Amniotic epithelial cell (primary cell): ENCODE measurements around the gene SMIM32.

Experiments
- DNase-seq: peaks from one replicate; pipeline ENCODE4 v3.0.0-alpha.2; 2010; ENCODE audit warnings: low read depth

The SMIM32 gene

DNA sequence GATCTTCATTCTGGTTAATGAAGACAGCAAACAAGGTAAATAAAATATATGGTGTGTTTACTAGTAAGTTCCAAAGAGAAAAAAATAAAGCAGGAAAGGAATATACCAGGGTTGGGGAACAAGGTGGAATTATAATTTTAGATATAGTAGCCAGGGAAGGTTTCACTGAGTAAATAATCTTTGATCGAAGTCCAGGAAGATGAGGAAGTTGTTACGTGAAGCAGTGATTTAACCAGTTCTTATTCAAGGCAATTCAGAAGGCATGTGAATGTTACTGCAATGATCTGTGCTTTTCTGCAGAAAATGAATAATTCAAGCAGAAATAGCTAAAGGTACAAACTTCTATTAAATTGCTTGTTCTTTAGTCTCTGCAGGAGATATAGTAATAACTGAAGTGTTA is 6.2 kb downstream of the SMIM32 start:
- no peak for DNase-seq

DNA sequence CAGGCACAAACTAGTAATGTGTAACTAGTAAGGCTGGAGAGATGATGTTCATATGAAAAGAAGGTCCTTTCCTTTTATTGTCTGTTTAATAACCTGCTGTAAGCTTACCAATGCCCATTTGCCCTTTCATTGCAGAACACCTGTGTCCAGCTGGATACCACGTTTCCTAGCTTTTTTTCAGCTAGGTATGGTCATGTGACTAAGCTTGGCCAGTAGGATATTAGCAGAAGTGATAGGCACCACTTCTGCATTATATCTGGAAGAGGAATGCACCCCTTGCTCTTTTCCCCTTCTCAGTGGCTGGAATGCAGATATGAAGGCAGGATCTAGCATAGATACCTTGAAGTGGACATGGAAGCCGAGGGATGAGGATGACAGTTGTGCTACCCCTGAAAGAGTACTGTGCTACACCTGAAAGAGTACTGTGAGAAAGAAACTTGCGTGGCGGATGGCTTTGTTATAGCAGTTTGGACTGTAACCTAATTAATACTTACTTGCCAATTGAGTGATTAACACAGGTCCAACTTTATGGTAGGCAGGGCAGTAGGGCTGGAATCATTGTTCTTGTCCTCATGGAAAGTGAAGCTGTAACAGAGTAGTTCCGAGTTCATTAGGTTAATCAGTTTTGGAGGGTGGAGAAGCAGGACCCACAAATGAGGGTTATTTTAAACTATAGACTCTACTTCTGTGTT is 6.8 kb downstream of the SMIM32 start:
- no peak for DNase-seq

DNA sequence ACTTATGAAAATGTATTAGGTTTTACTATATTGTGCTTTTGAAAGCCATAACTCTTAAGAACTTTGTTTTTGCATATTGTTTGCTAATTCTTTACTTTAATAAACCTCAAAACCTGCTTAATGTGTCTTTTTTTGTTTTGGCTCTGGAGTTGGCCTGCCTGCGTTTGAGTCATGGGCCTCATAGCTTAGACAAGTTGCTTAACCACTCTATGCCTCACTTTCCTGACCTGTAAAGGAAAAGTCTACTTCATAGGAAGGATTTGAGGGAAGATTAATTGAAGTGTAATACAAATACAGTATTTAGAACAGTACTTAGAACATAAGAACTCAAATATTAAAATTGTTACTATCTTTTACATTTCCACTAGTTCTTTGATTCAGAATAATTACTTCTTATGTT is 10.3 kb downstream of the SMIM32 start:
- DNase-seq, result peak; percentile 68

DNA sequence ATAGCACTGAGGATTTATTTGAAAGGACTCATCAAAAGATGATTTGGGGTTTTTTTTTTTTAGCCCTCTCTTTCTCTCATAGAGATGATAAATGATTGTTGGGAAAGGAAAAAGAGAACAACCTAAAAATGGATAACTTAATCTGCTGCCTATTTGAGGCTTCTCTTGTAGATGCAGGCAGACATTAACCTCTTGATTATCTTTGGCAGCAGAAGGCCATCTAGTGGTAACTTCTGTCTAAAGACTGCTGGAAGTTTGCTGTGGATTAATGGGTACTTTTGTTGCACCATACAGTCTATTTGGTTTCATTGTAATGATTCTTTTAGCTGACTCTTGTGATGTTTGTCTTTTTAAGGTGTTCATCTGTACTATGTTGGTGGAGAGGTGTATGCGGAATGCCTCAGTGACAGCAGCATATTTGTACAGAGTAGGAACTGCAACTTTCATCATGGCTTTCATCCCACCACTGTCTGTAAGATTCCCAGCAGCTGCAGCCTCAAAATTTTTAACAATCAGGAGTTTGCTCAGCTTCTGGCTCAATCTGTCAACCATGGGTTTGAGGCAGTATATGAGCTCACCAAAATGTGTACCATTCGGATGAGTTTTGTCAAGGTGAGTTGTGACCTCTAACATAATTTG is 18.8 kb downstream of the SMIM32 start:
- peak; percentile 68 for DNase-seq

DNA sequence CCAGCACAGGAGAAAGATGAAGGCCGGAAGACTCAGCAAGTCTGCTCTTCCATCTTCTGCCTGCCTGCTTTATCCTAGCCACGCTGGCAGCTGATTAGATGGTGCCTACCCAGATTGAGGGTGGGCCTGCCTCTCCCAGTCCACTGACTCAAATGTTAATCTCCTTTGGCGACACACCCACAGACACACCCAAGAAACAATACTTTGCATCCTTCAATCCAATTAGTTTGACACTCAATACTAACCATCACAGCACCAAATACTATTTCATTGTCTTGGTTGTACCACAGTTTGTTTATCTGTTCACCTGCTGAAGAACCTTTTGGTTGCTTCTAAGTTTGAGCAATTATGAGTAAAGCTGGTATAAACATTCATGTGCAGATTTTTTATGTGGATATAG is 23.7 kb downstream of the SMIM32 start:
- DNase-seq, result no peak

DNA sequence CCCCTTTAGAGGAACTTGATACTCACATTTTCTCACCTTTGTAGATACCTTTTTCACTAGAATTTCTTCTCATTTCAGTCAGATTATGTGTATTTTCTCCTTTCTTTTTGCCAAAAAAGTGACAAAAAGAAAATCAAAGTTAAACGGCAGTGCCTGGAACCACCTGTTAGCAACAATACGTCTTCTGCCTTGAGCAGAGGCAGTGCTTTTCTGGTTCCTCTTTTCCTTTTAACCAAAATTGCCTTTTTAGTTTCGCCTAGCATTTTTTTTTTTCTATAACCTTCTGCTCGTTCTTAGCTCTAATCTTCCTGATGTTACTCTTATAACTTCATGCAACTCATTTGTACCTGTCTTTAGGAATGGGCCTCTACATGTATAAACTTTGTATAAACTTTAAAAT is 26.1 kb downstream of the SMIM32 start:
- DNase-seq, result no peak

DNA sequence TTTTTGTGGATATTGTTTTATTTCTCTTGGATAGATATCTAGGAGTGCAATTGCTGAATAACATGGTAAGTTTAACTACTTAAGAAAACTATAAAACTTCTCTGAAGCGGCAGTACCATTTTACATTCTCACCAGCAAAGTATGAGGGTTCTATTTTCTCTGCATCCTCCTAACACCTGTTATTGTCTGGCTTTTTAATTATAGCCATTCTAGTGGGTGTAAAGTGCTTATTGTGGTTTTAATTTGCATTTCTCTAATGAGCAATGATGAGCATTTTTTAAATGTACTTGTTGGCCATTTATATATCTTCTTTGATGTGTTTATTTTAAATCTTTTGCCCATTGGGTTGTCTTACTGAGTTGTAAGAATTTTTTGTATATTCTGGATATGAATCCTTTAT is 28.7 kb downstream of the SMIM32 start:
- DNase-seq, result no peak

DNA sequence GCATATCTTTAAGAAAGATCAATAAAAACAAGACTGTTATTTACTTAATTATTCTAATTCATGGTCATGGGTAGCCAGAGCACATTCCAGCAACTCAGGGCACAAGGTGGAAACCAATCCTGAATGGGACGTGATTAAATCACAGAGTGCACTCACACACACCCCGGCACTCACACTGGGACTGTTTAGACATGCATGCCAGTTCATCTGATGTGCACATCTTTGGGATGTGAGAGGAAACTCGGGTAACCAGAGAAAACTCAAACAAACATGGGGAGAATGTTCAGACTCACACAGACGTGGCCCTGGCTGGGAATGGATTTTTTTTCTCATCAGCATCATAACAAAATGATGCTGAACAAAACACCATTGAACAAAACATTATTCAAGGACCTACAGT is 31.0 kb downstream of the SMIM32 start:
- no peak for DNase-seq

DNA sequence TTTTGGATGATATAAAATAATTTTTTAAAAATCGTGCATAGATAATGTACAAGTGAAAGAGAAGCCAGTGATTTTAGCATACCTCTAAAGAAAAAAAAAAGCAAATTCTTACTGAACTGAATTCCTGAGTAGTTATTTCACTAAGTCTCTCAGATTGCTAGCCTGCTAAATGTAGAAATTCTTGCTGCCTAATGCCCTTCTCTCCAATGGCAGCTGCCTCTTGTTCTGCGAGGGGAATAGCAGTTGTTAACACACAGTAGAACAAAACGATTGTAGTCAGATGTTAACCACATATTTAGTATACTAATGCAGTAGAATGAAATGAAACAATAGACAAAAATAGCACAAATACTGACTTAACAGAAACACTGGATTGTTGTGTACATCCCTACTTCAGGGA is 33.5 kb downstream of the SMIM32 start:
- peak; percentile 62 for DNase-seq

DNA sequence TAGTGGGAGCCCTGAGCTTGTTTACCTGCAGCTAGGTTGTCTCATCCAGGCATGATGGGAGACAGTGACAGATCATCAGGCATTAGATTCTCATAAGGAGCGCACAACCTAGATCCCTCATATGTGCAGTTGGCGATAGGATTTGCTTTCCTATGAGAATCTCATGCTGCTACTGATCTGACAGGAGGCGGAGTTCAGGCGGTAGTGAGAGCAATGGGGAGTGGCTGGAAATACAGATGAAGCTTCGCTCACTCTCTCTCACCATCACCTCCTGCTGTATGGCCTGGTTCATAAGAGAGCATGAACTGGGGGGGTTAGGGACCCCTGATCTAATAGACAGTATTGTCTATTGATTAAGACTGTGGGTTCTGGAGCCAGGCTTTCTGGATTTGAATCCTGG is 35.4 kb downstream of the SMIM32 start:
- DNase-seq, result no peak

DNA sequence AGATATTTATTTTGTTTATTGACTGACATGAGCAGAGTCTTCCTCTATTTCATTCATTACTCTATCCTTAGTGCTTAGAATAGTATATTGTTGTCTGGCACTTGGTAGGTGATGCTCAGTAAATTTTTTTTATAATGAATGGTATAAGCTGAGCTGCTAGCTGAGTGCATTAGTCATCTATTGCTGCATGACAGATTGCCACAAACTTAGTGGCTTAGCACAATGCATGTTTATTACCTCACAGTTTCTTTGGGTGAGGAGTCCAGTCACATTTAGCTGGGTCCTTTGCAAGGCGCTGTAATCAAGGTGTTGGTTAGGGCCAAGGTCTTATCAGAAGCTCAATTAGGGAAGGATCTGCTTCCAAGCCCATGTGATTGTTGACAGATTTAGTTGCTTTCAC is 37.2 kb downstream of the SMIM32 start:
- DNase-seq, result peak; percentile 45

DNA sequence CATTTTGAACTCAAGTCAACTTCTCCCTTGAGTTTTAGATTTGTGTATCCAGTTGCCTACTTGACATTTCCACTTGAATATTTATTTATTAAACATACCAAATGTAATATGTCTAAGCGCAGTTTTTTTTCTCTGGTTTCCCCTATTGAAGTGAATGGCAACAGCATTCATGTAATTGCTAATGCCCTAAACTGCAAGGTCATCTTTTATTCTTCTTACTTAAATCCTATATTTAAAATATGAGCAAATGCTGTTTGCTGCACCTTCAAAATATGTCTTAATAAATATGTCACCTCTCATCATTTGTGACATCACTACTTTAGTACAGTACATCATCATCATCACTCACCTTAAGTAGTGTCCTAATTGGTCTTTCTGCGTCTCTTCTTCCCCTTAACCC is 37.9 kb downstream of the SMIM32 start:
- DNase-seq, result no peak

DNA sequence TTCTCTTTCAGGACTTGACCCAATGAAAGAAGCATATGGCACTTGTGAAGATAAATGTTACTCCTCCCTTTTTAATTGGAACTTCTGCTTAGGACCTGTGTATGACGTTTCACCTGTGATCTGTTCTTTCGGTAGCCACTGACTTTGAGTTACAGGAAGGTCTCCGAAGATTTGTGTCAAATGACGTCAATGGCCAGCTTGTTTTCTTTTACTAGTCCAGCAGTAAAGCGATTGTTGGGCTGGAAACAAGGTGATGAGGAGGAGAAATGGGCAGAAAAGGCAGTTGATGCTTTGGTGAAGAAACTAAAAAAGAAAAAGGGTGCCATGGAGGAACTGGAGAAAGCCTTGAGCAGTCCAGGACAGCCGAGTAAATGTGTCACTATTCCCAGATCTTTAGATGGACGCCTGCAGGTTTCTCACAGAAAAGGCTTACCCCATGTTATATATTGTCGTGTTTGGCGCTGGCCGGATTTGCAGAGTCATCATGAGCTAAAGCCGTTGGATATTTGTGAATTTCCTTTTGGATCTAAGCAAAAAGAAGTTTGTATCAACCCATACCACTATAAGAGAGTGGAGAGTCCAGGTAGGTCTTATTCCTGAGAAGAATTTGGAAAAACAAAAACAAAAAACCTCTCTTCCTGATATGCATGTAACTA is 39.3 kb downstream of the SMIM32 start:
- no peak for DNase-seq

DNA sequence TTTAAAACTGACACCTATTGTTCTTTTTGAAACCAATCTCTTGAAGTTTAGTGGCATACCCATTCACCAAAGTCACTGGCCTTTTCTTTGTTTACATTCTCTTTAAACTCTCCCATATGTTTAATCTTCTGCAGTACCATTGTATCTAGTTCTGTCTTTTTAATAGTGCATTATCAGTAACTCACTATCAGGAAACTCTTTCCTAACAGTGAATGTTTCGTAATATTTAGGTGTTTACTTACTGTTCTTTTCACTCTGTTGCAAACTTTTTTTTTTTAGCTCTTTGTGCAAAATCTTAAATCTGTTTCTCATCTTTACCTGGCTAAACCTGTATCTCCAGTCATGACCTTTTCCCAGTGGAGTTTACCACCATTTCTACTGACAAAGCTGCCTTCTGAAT is 43.1 kb downstream of the SMIM32 start:
- peak; percentile 55 for DNase-seq

DNA sequence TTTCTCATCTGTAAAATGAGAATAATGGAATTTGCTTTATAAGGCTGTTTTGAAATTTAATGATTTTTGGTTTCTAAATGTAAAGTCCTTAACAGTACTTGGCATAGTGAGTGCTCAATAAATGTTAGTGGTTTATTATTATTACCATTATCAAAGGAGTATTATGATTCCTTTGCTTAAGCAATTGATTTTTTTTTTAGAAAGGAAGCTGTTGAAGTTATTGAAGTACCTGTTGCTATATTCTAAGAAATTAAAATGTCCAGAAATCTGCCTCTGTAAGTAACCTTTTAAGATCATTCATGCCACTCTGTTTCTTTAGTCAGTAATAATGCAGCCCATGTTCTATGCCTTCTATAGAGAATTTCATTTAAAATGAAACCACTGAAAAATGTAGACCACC is 45.3 kb downstream of the SMIM32 start:
- DNase-seq, result no peak

DNA sequence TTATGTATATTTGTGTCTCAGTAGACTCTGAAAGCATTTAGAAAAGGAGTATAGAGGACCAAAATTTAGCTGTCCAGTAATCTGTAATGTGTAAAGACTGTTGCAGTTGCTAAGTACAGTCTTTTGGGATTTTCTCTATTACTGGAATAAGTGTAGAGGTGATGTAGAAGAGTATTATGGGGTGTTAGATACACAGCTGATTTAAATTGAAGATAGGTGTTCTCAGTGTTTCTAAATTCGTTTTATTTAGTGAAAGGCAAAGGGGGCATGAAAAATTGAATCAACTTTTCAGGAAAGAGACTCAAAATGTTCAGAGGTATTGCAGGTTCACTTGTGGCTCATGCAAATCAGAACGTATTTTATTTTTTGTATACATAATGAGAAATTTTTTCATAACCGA is 46.8 kb downstream of the SMIM32 start:
- no peak for DNase-seq

DNA sequence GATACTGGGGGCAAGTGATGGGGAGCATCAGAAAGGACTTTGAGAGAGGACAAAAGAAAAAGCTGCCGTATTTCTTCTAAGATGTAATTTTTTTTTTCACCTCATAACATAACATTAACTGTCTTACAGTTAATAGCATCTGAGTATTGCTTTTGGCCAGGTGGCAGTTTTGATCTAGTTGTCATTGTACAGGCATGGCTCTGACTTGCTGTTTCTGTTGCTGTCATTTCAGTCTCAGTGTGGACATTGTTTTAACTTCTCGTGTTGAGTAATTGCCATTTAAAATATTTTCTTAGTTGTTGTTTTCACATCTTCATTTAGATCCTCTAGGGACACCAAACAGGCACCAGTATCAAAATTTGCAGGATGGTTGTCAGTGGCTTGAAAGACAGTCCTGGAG is 47.9 kb downstream of the SMIM32 start:
- DNase-seq, result no peak

DNA sequence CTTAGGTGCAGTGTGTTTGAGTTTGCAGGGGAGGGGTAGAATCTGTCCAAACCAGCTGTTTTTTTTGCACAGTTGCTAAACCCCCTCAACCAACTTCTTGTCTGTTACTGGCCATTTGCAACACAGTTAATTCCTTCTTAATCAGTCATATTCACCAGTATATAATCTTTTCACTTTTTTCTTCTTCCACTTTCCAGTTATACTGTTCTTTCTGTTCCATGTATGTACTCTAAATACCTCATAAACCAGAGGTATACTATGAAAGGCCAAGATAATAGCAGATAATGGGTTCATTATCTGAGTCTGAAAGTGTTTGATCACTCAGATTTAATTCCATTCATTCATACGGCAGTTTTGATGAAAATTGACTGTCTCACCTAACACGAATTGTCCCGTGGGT is 49.2 kb downstream of the SMIM32 start:
- peak; percentile 20 for DNase-seq

DNA sequence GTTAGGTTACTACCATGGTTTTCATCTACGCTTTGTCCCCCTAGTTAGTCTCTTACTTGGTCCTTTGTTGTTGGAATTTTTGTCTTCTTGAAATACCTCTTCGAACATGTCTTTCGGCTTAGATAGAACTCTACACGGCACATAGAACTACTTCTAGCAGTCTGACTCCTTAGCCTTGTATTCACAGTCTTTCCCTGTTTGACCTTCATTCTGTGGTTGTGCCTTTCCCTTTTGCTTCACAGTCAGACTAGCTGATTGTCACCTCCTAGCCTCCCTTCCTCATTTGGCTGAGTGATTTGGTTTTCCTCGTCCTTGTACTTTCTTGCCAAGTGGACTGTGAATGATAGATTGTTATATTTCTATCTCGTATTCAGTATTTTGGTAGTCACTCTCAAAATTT is 49.6 kb downstream of the SMIM32 start:
- DNase-seq, result no peak

DNA sequence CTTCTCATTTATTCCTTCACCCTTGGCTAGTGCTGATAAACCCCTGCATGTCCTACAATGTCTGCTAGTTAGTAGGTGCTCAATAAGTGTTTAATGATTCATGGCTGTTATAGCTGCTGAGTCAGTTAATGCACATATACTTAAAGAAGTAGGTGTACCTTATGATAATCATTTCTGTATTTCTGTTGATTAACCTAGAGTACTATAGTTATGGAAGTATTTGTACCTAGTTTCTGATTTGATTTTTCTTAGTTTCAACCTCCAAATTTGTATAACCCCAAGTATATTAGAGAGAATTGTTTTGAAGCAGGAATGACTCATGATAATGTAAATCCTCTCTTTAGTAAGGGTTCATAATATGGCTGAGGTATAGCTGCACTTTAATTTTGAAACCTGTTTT is 51.4 kb downstream of the SMIM32 start:
- DNase-seq, result no peak
